Measurements from ENCODE around the gene ZNF750.

DNA sequence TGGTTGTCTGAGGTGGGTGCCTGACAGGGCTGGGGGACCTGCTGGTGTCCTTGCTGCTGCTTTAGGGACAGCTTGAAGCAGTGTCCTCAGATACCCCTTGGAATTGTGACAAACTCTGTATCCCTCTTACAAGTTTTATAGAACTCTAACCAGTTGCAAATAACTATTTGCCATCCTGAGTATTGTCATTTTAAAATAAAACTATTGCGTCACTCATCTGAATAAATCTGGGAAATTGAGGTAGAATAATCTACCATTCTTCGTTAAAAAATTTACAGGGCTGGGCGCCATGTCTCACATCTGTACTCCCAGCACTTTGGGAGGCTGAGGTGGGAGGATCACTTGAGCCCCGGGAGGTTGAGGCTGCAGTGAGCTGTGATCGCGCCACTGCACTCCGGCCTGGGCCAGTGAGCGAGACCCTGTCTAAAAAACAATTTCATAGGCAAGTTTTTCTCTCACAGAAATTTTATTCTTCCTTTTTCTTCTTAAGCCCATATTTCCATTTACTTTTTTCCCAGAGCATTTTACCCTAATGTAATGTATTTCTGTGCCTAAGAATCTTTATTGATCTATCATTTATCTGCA is 14.2 kb downstream of the ZNF750 start:
- TF ChIP-seq, protein P1, sequence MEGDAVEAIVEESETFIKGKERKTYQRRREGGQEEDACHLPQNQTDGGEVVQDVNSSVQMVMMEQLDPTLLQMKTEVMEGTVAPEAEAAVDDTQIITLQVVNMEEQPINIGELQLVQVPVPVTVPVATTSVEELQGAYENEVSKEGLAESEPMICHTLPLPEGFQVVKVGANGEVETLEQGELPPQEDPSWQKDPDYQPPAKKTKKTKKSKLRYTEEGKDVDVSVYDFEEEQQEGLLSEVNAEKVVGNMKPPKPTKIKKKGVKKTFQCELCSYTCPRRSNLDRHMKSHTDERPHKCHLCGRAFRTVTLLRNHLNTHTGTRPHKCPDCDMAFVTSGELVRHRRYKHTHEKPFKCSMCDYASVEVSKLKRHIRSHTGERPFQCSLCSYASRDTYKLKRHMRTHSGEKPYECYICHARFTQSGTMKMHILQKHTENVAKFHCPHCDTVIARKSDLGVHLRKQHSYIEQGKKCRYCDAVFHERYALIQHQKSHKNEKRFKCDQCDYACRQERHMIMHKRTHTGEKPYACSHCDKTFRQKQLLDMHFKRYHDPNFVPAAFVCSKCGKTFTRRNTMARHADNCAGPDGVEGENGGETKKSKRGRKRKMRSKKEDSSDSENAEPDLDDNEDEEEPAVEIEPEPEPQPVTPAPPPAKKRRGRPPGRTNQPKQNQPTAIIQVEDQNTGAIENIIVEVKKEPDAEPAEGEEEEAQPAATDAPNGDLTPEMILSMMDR (IDR thresholded peaks at IDR 0.05; ENCODE audit: insufficient read depth, low read length, poor library complexity, severe bottlenecking), result no peak
- TF ChIP-seq EZH2phosphoT487 (conservative IDR thresholded peaks at IDR 0.05; ENCODE audit: low read length), result no peak

Measured in SU-DHL-6 (cell line).